SJCRH30 (cell line): ENCODE results near the gene IL12RB2. TPM values are rescaled to one million over a fixed set of nuclear protein-coding genes. Genes with fewer than 3 reads are reported as not detected.
"Not testable (repeated sequence)": the region's sequence is repeated elsewhere in the genome, so short reads cannot be mapped to it uniquely, and the experiment has no call there.

ENCODE experiments used
- DNase-seq, 2 experiments: peaks; one replicate each; pipeline ENCODE4 v3.0.0-alpha.2; 2015 to 2020
- H3K27ac ChIP-seq: fragments of 250-450 bp; sonication (Bioruptor Pico); 2 replicates; pipeline ENCODE4 v1.5.1; 2020; ENCODE audit warnings: mild to moderate bottlenecking, moderate library complexity
- H3K27me3 ChIP-seq: fragments of 250-450 bp; sonication (Bioruptor Pico); 2 replicates; pipeline ENCODE4 v1.5.1; 2020; ENCODE audit warnings: mild to moderate bottlenecking, moderate library complexity
- H3K36me3 ChIP-seq: fragments of 250-450 bp; sonication (Bioruptor Pico); 2 replicates; pipeline ENCODE4 v1.5.1; 2020; ENCODE audit warnings: mild to moderate bottlenecking, moderate library complexity
- H3K4me1 ChIP-seq: fragments of 250-450 bp; sonication (Bioruptor Pico); 2 replicates; pipeline ENCODE4 v1.5.1; 2020; ENCODE audit warnings: mild to moderate bottlenecking, moderate library complexity
- H3K4me3 ChIP-seq: fragments of 250-450 bp; sonication (Bioruptor Pico); 2 replicates; pipeline ENCODE4 v1.5.1; 2020; ENCODE audit warnings: mild to moderate bottlenecking, moderate library complexity
- H3K9me3 ChIP-seq: fragments of 250-450 bp; sonication (Bioruptor Pico); replicated peaks from 2 replicates; pipeline ENCODE4 v1.5.1; 2020; ENCODE audit warnings: mild to moderate bottlenecking, moderate library complexity
- total RNA-seq: library from RNA; depleted of rRNA; stranded (reverse); fragments of >200 nt; shearing (Covaris generic); gene quantifications from 2 replicates; pipeline ENCODE4 v1.2.3, GENCODE V29; 2014

IL12RB2 gene
- total RNA-seq, 1 experiment from 2014 or later = not detected

DNA sequence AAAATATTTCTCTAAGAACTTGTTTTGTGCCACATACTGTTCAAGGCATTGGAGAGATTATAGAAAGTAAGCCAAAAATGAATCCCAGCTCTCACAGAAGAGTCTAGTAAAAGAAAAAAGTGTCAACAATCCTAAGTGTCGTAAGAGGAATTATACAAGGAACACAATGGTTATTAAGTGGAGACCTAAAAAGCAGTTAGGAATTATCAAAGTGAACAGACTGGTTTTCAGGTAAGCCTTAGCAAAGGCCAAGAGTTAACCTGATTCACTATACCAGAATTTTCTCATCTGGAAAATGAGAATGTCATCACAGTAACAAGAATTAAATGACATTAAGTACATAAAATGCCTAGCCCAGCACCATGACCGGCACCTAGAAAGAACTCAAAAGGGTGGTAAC is 106.9 kb downstream of the IL12RB2 start:
- no peak overlapping the region for H3K27ac ChIP-seq
- DNase-seq = no peak
- no peak overlapping the region for H3K4me3 ChIP-seq
- peaks cover 89% of the 10 kb centered on the region for H3K36me3 ChIP-seq
- H3K9me3 ChIP-seq = no peaks in the 10 kb centered on the region
- no peaks in the 10 kb centered on the region for H3K4me1 ChIP-seq
- H3K27me3 ChIP-seq = no peaks in the 10 kb centered on the region

- Histone ChIP-seq H3K4me1 (no peaks in the 10 kb centered on the region), H3K36me3 (peaks cover 90% of the 10 kb centered on the region), H3K27ac (no peak overlapping the region), H3K27me3 (no peaks in the 10 kb centered on the region), H3K4me3 (no peak overlapping the region), H3K9me3 (no peaks in the 10 kb centered on the region)
- DNase-seq = no peak
Observed at GRCh38 chr1:67415041-67415440, 107.4 kb downstream of the IL12RB2 start.

GRCh38 chr1:67417733-67418132 is 110.1 kb downstream of the IL12RB2 start:
- H3K36me3 ChIP-seq = peaks cover 93% of the 10 kb centered on the region
- not testable (repeated sequence) for H3K4me1 ChIP-seq, H3K27me3 ChIP-seq, H3K27ac ChIP-seq, H3K9me3 ChIP-seq, H3K4me3 ChIP-seq, DNase-seq

DNA sequence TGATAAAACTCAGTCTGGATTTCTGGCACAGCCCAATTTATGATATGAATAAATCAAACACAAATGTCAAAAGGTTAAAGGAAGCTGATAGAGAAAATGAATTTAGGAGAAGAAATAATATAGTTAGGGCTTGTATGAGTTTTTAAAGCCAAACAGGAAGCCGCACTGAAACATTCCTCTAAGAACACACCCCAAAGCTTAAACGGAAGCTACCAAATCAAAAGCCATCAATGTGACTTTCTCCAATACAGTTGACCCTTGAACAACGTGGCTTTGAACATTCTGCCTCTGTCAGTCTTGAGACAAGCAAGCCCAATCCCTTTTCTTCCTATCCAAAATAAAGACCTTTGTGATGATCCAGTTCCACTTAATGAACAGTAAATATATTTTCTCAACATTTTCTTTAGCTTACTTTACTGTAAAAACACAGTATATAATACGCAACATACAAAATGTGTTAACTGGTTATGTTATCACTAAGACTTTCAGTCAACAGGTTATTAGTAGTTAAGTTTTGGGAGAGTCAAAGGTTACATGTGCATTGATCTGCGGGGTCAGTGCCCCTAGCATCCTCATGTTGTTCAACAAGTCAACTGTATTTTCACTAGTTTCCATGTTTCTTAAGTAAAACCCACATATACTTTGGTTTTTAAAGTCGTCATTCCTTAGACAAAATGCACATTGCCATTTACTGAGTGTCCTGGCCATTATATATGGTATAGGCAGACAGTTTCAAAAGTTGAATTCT is 111.3 kb downstream of the IL12RB2 start:
- H3K4me1 ChIP-seq = no peaks in the 10 kb centered on the region; the same call in 1 of the 2 replicates
- H3K36me3 ChIP-seq = peaks cover 95% of the 10 kb centered on the region
- DNase-seq = no peak

DNA sequence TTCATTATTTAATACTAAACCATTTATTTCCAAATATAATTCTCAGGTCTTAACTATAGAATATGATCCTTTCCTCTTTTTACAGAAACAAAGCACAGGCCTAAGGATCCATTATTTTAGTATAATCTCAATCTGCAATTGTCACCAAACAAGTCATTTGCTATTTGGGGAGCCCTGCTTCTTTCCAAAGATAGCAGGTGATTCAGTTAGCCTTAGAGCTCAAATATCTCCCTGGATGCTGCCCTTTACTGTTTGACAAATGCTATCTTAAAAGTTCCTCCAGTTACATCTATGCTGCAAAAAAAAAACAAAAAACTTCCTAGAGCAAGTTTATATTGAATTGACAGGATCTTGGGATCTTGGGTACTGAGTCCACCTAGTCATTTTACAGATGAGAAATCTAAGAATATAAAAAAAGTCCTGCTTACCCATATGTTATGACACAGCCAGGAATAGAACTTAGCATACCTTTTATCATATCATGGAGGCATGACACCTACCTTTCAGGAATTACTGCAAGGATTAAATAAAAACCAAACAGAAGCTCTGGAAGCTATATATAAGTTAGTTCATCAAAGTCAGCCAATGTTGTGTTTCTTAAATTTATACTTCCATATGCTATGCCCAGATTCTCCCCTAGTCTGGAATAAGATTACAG is 113.3 kb downstream of the IL12RB2 start:
- H3K4me3 ChIP-seq = no peak overlapping the region
- DNase-seq = no peak
- peaks cover 97% of the 10 kb centered on the region for H3K36me3 ChIP-seq
- no peaks in the 10 kb centered on the region for H3K27me3 ChIP-seq
- H3K9me3 ChIP-seq = no peaks in the 10 kb centered on the region
- H3K4me1 ChIP-seq = peaks cover 5% of the 10 kb centered on the region; the same call in 1 of the 2 replicates
- no peak overlapping the region for H3K27ac ChIP-seq

More for the DNA sequence above, 111.3 kb downstream of the IL12RB2 start:
- Histone ChIP-seq H3K27me3 (no peaks in the 10 kb centered on the region), H3K27ac (no peak overlapping the region), H3K9me3 (no peaks in the 10 kb centered on the region), H3K4me3 (no peak overlapping the region)

GRCh38 chr1:67427465-67427864 is 119.8 kb downstream of the IL12RB2 start:
- Histone ChIP-seq H3K4me1 (0 out of 2 replicates have a peak, but pooled peaks cover 5% of the 10 kb centered on the region), H3K9me3 (no peaks in the 10 kb centered on the region), H3K27me3 (no peaks in the 10 kb centered on the region), H3K27ac (no peak overlapping the region), H3K36me3 (peaks cover 69% of the 10 kb centered on the region), H3K4me3 (peak overlapping the region; percentile 78)
- no peak for DNase-seq

DNA sequence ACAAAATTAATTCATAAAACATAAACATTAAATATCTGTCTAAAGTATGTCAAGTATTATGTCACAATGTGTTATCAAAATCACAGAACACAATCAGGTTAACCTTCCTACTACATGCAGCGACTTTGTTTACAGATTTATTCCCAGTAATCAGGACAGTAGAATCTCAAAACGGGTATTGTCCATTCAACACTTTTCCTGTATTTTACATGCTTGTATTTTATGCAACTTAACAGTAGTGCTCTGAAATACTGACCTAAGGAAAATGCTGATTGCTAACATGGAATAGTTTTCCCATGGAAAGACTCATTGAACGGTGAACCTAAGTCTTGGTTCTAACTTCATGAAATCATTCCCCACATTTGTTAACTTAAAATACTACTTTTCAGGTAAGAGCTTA is 120.3 kb downstream of the IL12RB2 start:
- peak overlapping the region; percentile 78 for H3K4me3 ChIP-seq
- no peak overlapping the region for H3K27ac ChIP-seq
- peaks cover 65% of the 10 kb centered on the region for H3K36me3 ChIP-seq
- H3K4me1 ChIP-seq = 0 out of 2 replicates have a peak, but pooled peaks cover 5% of the 10 kb centered on the region
- no peak for DNase-seq
- no peaks in the 10 kb centered on the region for H3K9me3 ChIP-seq
- no peaks in the 10 kb centered on the region for H3K27me3 ChIP-seq

GRCh38 chr1:67429011-67429527 is 121.4 kb downstream of the IL12RB2 start:
- H3K4me3 ChIP-seq = peak overlapping the region; percentile 78
- no peaks in the 10 kb centered on the region for H3K27me3 ChIP-seq
- H3K36me3 ChIP-seq = peaks cover 53% of the 10 kb centered on the region
- peak; percentile 28 to 42 for DNase-seq
- H3K9me3 ChIP-seq = no peaks in the 10 kb centered on the region
- H3K27ac ChIP-seq = peak overlapping the region; percentile 90
- 0 out of 2 replicates have a peak, but pooled peaks cover 5% of the 10 kb centered on the region for H3K4me1 ChIP-seq

DNA sequence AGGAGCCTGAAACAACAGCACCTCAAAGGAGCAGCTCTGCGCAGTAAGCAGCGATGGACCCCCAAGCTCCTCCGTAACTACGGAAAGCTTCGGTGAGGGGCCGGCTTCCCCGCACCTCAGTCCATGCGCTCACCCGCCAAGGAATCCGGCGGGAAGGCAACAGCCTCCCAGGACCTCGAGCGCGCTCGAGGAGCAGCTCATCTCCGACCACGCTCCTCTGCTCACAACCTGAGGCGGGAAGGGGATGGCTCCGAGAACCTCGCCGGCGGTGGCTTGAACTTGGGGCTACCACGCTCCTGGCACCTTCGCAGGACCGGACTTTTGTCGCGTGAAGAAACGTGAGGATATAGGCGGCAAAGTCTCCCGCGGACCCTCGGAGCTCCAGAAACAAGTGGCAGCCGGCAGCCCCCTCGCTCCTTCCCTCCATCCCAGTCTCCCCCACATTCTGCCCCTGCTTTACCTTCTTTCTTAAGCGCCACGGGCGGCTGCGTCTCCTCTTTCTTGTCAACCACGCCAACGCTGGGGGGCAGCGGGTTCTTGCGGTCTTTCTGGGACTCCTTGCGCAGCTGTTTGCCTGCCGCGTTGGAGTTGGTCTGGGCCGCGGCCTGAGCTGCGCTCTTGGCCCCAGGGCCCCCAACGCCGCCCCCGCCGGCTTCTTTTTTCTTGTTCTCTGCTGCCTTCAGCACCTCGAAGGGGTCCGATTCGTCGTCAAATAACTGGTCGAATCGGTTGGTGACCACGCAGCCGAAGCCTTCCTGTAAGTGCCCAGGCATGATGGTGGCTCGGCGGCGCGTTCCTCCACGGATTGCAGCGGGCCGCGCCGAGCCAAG is 122.1 kb downstream of the IL12RB2 start:
- DNase-seq = peak; percentile 33 to 44
- H3K9me3 ChIP-seq = no peaks in the 10 kb centered on the region
- peaks cover 47% of the 10 kb centered on the region for H3K36me3 ChIP-seq
- peak overlapping the region; percentile 90 for H3K27ac ChIP-seq
- no peaks in the 10 kb centered on the region for H3K27me3 ChIP-seq
- peak overlapping the region; percentile 78 for H3K4me3 ChIP-seq
- 0 out of 2 replicates have a peak, but pooled peaks cover 5% of the 10 kb centered on the region for H3K4me1 ChIP-seq

- no peaks in the 10 kb centered on the region for H3K9me3 ChIP-seq
- peak within 1 kb of the TSS; percentile 90 for H3K27ac ChIP-seq
- peaks cover 38% of the 10 kb centered on the region for H3K36me3 ChIP-seq
- H3K4me3 ChIP-seq = peak within 1 kb of the TSS; percentile 78
- peak; percentile 97 to 99 for DNase-seq
- no peaks in the 10 kb centered on the region for H3K27me3 ChIP-seq
- 0 out of 2 replicates have a peak, but pooled peaks cover 2% of the 10 kb centered on the region for H3K4me1 ChIP-seq
Observed at GRCh38 chr1:67430358-67431155, 122.9 kb downstream of the IL12RB2 start, which contains the start of gene SERBP1. Gene SERBP1 (minus strand): TSS chr1:67430402. CDS start chr1:67430300, 102 bp downstream.

DNA sequence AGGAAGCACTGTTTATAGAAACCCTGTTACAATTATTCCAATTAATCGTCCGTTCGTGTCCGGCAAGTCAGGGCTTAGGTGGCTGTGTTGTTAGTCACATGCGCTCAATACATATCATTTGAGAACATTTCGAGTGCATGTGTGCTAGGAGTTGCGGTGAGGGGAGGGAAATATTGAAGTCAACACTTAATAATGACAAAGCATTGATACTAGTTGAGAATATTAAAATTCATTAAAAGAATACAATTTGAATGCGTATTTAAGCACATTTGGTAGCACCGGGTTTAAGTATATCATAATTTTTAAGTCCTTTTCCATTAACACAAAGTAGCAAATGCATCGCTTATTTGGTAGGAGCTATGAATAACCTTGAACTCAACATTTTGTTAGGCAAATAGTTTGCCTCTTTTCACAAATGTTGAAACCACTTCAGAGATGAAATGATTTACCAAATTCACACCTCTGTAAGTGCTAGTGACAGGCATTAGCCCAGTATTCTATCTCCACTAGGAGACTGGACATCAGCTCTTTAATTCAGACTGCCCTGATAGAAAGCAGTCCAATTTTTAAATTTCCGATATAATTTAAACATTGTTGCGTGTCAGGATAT is 123.6 kb downstream of the IL12RB2 start:
- Histone ChIP-seq H3K27ac (peak overlapping the region; percentile 90), H3K27me3 (no peaks in the 10 kb centered on the region)
- DNase-seq = no peak

DNA sequence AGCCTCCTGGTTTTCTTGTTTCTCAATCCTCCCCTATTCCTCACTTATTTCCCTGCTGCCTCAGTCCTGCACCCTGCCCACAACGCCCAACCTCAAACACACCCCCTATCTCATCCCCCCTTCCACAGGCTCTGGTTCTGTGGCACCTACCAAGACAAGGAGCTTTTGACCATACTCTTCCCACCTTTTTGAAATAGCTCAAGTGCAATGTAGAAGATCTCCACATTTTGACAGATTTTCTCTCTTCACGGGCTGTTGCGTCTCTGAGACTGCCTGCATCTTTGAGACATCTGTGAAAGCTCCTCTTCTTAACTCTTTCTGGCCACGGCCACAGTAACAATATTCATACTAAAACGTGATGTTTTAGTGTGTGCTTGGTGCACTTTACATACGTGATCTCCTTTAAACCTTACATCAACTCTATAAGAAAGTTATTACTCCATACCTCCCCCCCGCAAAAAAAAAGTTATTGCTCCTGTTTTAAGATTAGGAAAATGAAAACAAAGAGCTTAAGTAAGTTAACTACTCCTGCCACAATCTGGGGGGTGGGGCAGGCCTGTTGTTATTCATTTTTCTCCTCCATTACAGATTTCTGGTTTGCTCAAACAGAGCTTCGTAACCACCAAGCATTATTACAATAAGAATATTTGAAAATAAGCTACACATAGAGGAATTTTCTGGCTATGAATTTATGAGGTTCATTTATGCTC is 124.4 kb downstream of the IL12RB2 start:
- Histone ChIP-seq H3K9me3 (no peaks in the 10 kb centered on the region), H3K36me3 (peaks cover 24% of the 10 kb centered on the region), H3K4me1 (no peaks in the 10 kb centered on the region), H3K4me3 (peak overlapping the region; percentile 78), H3K27me3 (no peaks in the 10 kb centered on the region), H3K27ac (no peak overlapping the region)
- peak; percentile 27 to 50 for DNase-seq

More for the DNA sequence above, 123.6 kb downstream of the IL12RB2 start:
- H3K9me3 ChIP-seq = no peaks in the 10 kb centered on the region
- peaks cover 31% of the 10 kb centered on the region for H3K36me3 ChIP-seq
- H3K4me3 ChIP-seq = peak overlapping the region; percentile 78
- no peaks in the 10 kb centered on the region for H3K4me1 ChIP-seq

GRCh38 chr1:67432745-67433144 is 125.1 kb downstream of the IL12RB2 start:
- Histone ChIP-seq H3K27ac (no peak overlapping the region), H3K27me3 (no peaks in the 10 kb centered on the region), H3K4me1 (no peaks in the 10 kb centered on the region), H3K36me3 (peaks cover 17% of the 10 kb centered on the region), H3K4me3 (no peak overlapping the region), H3K9me3 (no peaks in the 10 kb centered on the region)
- no peak for DNase-seq
